ENCODE results near the gene MIX23.

Gene MIX23

GRCh38 chr3:122343654-122344053, 39.4 kb downstream of the MIX23 start:
- no peak for DNase-seq

DNA sequence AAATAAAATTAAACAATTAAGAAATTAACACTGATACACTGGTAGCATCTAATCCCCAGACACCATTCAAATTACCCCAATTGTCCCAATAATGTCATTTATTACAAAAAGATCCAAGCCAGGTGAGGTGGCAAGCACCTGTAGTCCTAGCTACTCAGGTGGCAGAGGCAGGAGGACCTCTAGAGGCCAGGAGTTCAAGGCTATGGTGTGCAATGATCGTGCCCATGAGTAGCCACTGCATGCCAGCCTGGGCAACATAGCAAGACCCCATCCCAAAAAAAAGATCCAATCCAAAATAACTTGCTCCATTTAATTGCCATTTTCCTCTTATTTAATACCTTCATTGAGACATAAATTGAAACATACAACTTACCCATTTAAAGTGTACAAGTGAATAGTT, 40.2 kb downstream of the MIX23 start:
- DNase-seq: no peak

DNA sequence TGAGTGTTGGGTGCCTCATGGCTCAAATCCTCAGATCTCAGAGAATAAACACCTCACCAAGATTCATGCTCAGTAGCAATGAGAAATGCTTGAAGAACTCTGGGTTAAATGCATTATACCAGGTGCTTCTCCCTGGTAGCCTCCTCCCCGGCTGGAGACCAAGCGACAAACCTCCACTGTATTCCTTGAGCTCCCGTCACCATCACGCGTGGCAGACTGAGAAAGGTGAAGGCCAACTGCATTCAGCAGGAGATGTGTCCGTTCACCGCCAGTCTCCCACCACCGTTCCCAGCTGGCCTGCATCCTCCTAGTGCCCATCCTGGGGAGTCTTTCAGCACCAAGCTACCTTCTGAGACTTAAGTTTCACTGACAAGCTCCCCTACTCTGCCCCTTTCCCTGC, 50.5 kb downstream of the MIX23 start:
- no peak for DNase-seq

GRCh38 chr3:122331886-122332285, 51.1 kb downstream of the MIX23 start:
- DNase-seq: no peak

- DNase-seq: no peak
Observed at GRCh38 chr3:122325769-122326168, 57.3 kb downstream of the MIX23 start.

DNA sequence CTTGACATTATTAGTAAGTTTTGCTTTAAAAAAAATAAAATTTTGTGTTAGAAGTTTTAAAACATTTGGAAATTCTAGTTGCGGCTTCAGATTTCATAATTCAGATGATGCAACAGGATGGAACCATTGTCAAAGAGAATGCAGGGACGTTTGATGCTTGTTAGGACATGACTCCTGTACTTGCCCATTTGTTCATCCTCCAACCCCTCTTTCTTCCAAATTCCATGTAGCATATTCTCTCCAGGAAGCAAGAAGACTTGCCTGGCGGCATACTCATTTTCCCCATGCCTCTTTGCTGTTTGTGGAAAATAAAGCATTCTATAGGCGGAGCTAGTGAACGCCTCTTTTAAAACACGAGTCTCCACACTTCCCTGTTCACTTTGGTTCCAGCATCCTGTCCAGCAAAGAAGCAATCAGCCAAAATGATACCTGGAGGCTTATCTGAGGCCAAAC, 58.1 kb downstream of the MIX23 start, which contains the start of gene CSTA:
TSS of gene CSTA (plus strand) at position 378 of the 453 bp plus-strand sequence. CDS start at position 423, 45 bp downstream.
- no peak for DNase-seq

DNA sequence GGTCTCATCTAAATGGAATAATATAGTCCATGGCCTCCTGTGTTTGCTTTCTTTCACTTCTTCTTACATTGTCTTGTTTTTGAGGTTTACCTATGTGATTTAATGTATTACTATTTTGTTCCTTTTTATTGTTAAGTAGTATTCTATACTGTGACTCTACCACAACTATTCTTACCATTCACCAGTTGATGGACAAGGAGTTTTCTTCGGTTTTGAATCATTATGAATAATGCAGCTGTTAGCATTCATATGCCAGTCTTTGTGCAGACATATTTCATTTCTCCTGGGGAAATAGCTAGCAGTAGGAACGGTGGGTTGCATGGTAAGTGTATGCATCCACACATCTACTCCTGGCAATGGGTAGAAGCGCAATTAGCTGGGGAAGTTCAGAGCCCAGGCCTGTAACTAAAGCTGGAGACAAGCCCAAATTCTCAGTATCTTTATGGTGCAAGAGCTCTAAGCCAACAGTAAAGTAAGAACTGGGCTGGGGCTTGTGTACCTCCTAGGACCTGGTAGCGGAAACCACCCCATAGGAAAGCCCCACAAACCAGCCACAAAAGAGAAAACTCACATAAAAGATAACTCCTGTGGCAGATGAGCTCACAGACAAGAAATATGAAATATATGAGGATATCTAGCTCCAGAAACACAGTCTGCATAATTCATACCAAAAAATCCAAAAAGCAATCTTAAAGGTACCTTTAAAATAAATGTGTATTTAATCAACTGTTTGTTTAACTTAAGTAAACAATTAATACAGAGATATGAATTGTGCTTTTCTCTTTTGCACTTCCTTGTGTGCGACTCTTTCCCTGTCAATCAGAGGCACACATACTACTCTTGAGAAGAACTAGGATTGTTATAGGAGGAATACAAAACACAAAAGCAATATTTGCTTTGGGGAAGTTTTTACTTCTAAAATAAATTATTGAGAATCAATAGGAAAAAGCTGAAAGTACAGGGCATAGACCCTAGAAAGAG, 60.6 kb downstream of the MIX23 start:
- no peak for DNase-seq

- DNase-seq: no peak
Observed at GRCh38 chr3:122318620-122319019, 64.4 kb downstream of the MIX23 start.

- DNase-seq: no peak
Observed at GRCh38 chr3:122316368-122316767, 66.7 kb downstream of the MIX23 start.

DNA sequence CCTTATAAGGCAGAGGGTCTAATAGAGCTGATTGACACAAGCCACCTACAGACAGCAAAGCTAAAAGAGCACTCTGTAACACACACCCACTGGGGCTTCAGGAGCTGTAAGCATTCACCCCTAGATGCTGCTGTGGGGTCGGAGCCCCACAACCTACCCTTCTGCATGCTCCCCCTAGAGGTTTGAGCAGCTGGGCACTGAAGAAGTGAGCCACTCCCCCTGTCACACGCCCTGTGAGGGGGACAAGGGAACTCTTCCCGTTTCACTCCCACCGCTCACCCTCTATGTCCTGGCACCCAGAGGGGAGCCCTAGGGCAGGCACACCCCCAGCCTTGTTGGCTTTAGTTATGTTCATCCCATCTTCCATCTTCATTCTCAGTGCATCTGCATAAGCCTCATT, 67.4 kb downstream of the MIX23 start:
- DNase-seq: no peak

GRCh38 chr3:122314228-122314876, 68.7 kb downstream of the MIX23 start:
- no peak for DNase-seq

GRCh38 chr3:122313281-122313680, 69.8 kb downstream of the MIX23 start:
- DNase-seq: no peak

DNA sequence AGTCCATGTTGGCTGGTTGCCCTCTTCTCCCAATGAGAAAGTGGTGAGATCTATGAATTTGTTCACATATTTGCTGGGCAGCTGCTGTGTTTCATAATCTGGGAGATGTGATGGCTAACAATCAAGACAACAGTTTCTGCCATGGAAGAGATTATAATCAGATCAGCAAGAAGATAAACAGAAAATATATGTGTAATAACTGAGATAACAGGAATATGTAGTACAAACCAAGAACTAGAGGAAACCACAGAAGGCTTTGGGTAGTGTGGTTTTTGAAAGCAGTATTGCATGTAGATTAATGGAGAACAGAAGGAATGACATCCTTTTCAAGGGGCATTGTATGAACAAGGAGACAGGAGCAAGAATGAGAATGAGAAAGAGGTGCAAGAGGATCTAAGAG, 70.2 kb downstream of the MIX23 start:
- no peak for DNase-seq

- no peak for DNase-seq
Observed at GRCh38 chr3:122310361-122310760, 72.7 kb downstream of the MIX23 start.

All from SHP77 treated with DMSO at 0.1 percent for 48 hours (cell line).